Germinal center (tissue), 1 donor: ENCODE results near the gene PPIP5K1.

Experiments
- DNase-seq: peaks from one replicate; pipeline ENCODE4 v3.0.0; 2012; ENCODE audit warnings: mixed read lengths, low spot score

The PPIP5K1 gene

DNA sequence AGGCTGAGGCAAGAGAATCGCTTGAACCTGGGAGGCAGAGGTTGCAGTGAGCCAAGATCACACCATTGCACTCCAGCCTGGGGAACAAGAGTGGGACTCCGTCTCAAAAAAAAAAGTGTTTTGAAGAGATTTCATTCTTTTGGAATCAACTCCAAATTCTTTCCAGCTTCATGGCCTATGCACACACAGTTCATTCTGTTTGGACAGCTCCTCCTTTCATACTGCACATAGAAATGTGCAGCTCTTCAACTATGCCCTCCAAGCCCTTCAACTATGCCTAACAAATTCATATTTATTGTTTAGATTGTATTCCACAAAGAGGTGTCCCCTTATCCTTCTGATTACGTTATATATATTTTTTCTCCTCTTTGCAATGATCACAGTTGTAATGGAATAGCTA lies 101.2 kb downstream of the PPIP5K1 start:
- no peak for DNase-seq

DNA sequence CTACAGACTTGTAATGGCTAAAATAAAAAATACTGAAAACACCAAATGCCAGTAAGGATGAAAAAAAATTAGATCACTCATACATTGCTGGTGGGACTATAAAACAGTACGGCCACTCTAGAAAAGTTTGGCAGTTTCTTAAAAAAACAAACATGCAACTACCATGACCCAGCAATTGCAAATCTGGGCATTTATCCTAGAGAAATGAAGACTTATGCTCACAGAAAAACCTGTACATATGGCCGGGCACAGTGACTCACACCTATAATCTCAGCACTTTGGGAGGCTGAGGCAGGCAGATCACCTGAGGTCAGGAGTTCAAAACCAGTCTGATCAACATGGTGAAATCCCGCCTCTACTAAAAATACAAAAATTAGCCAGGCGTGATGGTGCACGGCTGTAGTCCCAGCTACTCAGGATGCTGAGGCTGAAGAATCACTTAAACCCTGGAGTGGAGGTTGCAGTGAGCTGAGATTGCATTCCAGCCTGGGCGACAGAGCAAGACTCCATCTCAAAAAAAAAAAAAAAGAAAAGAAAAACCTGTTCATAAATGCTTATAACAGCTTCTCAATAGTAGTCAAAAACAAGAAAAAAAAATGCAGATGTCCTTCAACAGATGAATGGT lies 102.6 kb downstream of the PPIP5K1 start:
- no peak for DNase-seq

DNA sequence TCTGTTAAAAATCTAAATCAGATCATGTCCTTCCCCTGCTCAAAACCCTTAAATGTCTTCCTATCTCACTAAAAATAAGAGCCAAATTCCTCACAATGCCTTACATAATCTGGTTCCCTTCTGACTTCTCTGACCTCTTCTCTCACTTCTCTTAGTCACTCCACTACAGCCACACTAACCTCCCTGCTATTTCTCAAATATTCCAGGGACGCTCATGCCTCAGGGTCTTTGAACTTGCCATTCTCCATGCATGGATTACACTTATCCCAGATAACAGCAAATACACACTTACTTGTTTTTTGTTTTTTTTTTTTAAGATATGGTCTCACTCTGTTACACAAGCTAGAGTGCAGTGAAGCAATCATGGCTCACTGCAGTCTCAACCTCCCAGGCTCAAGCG lies 105.6 kb downstream of the PPIP5K1 start:
- no peak for DNase-seq
